ENCODE data around the gene INTS13. TPM values are rescaled to one million over a fixed set of nuclear protein-coding genes. Genes with fewer than 3 reads are reported as not detected.

The INTS13 gene
- total RNA-seq, 1 donor from 2014 or later, result 70.8 TPM

GRCh38 chr12:26855337-26855736 is 82.4 kb downstream of the INTS13 start:
- H3K36me3 Mint-ChIP-seq, result no peaks in the 10 kb centered on the region
- H3K4me1 Mint-ChIP-seq, result no peaks in the 10 kb centered on the region
- DNase-seq (ENCODE audit: low spot score), result no peak
- H3K4me3 Mint-ChIP-seq, result no peak overlapping the region
- H3K36me3 ChIP-seq, result no peaks in the 10 kb centered on the region
- H3K27me3 Mint-ChIP-seq (ENCODE audit: insufficient read depth, low read depth), result no peaks in the 10 kb centered on the region
- H3K9ac ChIP-seq, result no peak overlapping the region
- H3K4me1 ChIP-seq, result no peaks in the 10 kb centered on the region
- H3K9me3 ChIP-seq (ENCODE audit: low read depth), result no peaks in the 10 kb centered on the region
- TF ChIP-seq EZH2 (IDR thresholded peaks at IDR 0.05) (no peak), CTCF (IDR thresholded peaks at IDR 0.05) (no peak), EZH2phosphoT487 (IDR thresholded peaks at IDR 0.05) (no peak)
- H3K27ac Mint-ChIP-seq, result no peak overlapping the region
- H3K4me2 ChIP-seq, result no peak overlapping the region
- H4K20me1 ChIP-seq (ENCODE audit: low read depth), result no peaks in the 10 kb centered on the region
- H3K79me2 ChIP-seq (ENCODE audit: low read depth), result no peaks in the 10 kb centered on the region
- H2AFZ ChIP-seq (replicated peaks), result no peak overlapping the region
- H3K9me3 Mint-ChIP-seq, result no peaks in the 10 kb centered on the region
- H3K27me3 ChIP-seq, result no peaks in the 10 kb centered on the region
- no peak overlapping the region for H3K27ac ChIP-seq
- H3F3A ChIP-seq (ENCODE audit: low read depth), result no peaks in the 10 kb centered on the region
- no peak overlapping the region for H3K4me3 ChIP-seq

Other genes starting within 250 kb of the INTS13 start
- 2.0 and 11.4 TPM in 2 replicates for gene ITPR2, start 104.8 kb downstream of the INTS13 start, total RNA-seq (ENCODE audit: low replicate concordance)
- 65.1 and 103 TPM in 2 replicates for gene FGFR1OP2, start 489 bp upstream of the INTS13 start, total RNA-seq (ENCODE audit: low replicate concordance)
- 78.1 and 80.0 TPM in 2 replicates for gene TM7SF3, start 76.4 kb upstream of the INTS13 start, total RNA-seq (ENCODE audit: low replicate concordance)
- gene MED21, start 84.6 kb upstream of the INTS13 start, total RNA-seq (ENCODE audit: low replicate concordance), result 66.8 and 115 TPM in 2 replicates
- gene C12orf71, start 144.6 kb upstream of the INTS13 start, total RNA-seq (ENCODE audit: low replicate concordance), result not detected in 2 replicates